NCI-H510A treated with DMSO at 0.1 percent for 48 hours (cell line): Measurements from ENCODE around the gene ACVR2B.

ENCODE experiments used
- DNase-seq: peaks from one replicate; lab custom pipeline; 2025; lab: John Stamatoyannopoulos, UW

Gene ACVR2B

DNA sequence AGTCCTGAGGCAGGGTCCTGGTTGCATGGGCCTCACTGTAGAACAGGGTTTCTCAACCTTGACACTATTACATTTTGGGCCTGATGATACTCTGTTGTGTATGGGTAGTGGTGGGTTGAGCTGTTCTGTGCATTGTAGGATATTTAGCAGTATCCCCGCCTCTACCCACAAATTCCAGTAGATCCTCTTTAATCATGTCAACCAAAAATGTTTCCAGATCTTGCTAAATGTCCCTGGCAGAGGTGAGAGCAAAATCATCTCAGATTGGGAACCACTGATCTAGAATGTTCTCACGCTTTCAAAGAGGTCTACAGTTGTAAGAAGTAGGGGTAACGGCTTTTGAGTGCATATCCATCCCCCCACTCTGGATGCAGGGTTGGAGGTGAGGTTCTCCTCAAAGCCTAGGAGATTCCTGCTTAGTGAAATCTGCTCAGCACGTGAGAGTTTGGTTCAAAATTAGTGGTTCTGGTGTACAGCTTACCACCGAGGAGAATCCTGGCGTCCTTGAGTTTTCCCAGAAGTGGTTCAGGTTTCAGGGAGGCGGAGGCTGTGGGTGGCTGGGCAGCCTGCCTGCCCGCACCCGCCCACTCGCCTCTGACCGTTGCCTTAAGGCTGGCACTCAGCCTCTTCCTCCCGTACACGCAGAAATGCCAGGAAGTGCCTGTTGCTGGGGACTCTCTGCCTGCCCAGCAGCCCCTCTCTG is 5.3 kb downstream of the ACVR2B start:
- peak; percentile 32 for DNase-seq

GRCh38 chr3:38459499-38460048 is 5.9 kb downstream of the ACVR2B start:
- no peak for DNase-seq

GRCh38 chr3:38460377-38461270 is 6.9 kb downstream of the ACVR2B start:
- no peak for DNase-seq

DNA sequence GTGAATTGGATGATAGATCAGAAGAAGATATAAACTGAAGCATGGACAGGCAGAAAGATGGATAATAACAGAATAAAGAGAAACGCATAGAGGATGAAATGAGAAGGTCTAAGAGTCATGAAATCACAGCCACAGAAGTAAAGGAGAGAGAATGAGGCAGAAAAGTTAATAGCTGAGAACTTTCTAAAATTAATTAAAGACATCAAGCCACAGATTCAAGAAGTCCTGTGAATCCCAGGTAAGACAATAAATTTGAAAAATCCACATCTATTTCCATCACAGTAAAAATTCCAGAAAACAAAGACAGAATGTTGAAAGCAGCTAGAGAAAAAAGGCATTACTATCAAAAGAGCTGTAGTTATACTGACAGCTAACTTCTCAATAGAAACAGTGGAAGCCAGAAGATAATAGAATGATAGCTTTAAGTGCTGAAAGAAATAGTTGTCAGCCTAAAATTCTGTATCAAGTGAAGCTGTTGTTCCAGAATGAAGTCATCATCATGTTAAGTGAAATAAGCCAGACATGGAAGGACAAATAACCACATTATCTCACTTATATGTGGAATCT is 12.0 kb downstream of the ACVR2B start:
- DNase-seq: no peak

- no peak for DNase-seq
These were observed 15.1 kb downstream of the ACVR2B start for GRCh38 chr3:38468765-38469164.

DNA sequence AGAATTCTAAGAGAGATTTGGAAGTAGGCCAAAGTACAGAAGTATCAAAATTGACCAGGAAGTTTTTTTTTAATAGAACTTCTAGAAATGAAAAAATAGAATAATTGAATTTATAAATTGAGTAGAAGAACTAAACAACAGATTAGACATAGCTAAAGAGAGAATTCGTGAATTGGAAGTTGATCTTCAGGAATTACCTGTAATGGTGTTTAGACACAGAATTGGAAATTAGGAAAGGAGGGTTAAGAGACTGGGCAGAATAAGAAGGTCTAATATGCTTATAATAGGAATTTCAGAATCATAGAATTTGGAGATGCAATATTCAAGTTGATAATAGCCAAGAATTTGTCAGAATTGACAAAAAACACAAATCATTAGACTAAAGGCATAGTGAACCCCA is 16.2 kb downstream of the ACVR2B start:
- no peak for DNase-seq

- no peak for DNase-seq
These were observed 17.7 kb downstream of the ACVR2B start for GRCh38 chr3:38471260-38471857.

DNA sequence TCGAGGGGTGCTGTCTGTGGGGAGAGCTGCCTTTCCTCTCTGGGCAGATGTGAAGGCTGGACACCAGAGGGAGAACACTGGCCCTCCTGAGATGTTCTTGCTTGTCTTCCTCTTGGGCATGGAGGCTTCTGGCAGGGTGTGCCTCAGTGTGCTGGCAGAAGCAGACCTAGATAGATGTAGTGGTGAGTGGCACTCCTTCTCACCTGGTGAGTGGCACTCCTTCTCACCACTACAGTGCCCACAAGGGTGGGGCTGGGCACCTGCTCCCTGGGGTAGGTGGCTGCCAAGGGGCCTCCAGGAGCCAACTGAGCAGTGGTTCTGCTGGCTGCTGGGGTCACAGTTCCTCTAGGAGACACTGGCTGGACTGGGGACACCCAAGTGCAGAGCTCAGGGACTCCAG is 18.7 kb downstream of the ACVR2B start:
- DNase-seq: no peak

DNA sequence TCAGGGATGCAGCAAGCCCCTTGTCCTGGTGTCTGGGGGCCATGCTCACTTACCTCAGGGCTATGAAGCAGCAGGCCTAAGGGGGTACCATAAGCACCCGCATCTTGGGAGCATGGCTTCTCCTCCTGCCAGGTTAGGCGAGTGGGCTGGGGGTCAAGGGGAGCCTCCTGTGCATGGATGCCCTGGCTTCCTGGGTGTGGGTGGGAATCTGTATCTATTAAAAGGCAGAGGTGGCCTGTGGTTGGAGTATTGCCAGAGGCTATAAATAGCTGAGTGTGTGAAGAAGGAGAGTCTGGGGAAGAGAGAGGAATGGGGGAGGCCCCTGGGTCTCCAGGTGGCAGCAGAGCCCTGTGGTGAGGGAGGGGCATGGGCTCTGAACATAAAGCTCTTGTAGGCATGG is 19.5 kb downstream of the ACVR2B start:
- DNase-seq: peak; percentile 50

- no peak for DNase-seq
These were observed 21.4 kb downstream of the ACVR2B start for GRCh38 chr3:38474928-38475605.

GRCh38 chr3:38475716-38476115 is 22.0 kb downstream of the ACVR2B start:
- no peak for DNase-seq

DNA sequence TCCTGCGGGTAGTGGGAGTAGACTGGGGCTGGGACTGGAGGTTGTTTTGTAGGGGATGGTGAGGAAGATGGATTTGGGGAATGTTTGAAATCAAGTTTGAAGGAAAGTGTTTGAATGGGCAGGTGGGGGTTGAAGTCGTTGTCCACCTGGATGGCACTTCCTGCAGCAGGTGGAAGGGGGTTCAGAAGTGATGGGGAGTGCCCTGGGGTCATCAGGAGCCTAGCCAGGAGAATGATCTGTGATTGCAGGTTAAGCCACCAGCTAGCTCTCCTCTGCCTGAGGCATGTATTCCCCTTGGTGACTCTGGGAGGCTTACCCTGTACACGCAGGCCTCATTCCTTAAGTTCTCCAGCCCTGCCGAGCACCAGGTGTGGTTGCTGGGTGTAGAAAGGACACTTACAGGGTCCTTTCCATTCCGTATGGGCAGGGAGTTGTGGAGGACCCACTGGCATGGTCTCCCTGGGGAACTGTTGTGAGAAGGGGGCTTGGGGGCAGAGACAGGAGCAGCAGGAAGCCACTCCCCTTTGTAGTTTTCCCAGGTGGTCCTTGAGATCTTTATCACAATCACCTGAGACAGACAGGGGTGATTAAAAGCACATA is 22.6 kb downstream of the ACVR2B start:
- DNase-seq: no peak

GRCh38 chr3:38477057-38477820 is 23.5 kb downstream of the ACVR2B start:
- no peak for DNase-seq

DNA sequence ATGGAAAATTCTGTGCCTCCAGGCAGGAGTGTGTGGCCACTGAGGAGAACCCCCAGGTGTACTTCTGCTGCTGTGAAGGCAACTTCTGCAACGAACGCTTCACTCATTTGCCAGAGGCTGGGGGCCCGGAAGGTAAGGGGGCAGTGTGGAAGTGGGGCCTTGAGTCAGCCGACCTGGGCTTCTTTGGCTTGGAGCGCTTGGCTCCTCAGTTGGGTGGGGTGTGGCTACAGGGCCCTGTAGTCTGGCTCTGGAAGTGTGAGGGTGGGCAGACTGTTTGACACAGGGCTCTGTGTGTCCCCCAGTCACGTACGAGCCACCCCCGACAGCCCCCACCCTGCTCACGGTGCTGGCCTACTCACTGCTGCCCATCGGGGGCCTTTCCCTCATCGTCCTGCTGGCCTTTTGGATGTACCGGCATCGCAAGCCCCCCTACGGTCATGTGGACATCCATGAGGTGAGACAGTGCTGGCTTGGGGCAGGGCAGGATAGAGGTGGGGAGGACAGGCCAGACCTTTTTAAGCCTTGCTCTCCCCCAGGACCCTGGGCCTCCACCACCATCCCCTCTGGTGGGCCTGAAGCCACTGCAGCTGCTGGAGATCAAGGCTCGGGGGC is 24.3 kb downstream of the ACVR2B start:
- no peak for DNase-seq

- no peak for DNase-seq
These were observed 25.2 kb downstream of the ACVR2B start for GRCh38 chr3:38478901-38479300.

- peak; percentile 13 for DNase-seq
These were observed 25.9 kb downstream of the ACVR2B start for GRCh38 chr3:38479431-38480092.

- DNase-seq: no peak
These were observed 26.4 kb downstream of the ACVR2B start for GRCh38 chr3:38480093-38480445.

DNA sequence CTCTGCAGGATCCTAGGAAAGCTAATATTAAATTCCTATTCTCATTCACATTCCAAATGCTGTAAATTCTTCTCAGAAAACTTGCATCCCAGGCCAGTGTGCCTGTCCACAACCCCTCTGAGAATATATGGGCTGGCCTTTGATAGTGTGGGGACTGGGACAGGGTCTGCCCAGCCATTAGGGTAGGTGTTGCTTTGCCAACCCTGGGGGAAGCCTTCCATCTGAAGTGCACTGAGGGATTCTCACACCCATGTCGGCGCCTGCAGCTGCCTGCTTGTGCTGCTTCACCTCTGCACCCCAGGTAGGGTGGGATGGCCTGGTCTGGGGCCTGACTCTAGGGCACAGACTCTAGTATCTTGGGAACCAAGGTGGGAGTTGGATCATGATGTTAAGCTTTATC is 27.2 kb downstream of the ACVR2B start:
- no peak for DNase-seq

DNA sequence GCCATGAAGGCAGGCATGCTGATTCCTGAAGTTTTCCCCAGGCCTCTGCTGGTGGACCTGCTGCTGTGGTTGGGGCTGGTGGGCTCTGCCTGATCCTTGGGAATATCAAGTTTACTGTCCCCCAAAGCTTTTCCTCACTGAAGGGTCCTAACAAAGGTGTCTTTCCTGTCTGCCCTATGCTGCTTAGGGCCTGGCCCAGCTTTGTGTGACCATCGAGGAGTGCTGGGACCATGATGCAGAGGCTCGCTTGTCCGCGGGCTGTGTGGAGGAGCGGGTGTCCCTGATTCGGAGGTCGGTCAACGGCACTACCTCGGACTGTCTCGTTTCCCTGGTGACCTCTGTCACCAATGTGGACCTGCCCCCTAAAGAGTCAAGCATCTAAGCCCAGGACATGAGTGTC is 29.3 kb downstream of the ACVR2B start:
- DNase-seq: no peak

DNA sequence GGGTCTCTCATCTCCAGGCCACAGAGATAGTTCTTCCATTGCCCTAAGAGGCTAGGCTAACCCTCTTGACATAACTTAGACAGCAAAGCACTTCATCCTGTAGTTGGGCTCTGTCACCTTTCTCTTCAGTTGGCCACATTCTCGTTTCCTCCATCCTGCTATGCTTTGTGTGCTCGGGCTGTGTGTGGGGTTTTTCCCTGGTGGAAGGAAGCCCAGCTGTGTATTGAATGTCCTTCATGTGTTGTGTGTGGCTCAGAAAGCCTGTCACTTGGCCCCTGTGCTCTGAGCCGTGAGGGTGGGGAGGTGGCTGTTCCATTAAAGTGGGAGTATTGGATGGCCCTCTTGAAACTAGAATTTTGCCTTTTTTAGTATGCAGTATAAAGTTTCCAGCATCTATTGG is 33.6 kb downstream of the ACVR2B start:
- DNase-seq: no peak
